CD4-positive, alpha-beta T cell treated with Interleukin-2 at 100 ng/mL for 4 hours (primary cell): ENCODE data around the gene LRRK1.

ENCODE experiments used
- DNase-seq: peaks from one replicate; pipeline ENCODE4 v3.0.0-alpha.2; 2020; ENCODE audit warnings: low spot score

Gene LRRK1

GRCh38 chr15:101097111-101097510 lies 178.0 kb downstream of the LRRK1 start:
- DNase-seq: no peak

GRCh38 chr15:101099183-101099582 lies 180.0 kb downstream of the LRRK1 start:
- no peak for DNase-seq

- no peak for DNase-seq
Measured at GRCh38 chr15:101100118-101100517, 181.0 kb downstream of the LRRK1 start.

- DNase-seq: no peak
Measured at GRCh38 chr15:101100593-101101442, 181.7 kb downstream of the LRRK1 start.

GRCh38 chr15:101101676-101102075 lies 182.5 kb downstream of the LRRK1 start:
- DNase-seq: no peak

GRCh38 chr15:101102746-101103145 lies 183.6 kb downstream of the LRRK1 start:
- no peak for DNase-seq

DNA sequence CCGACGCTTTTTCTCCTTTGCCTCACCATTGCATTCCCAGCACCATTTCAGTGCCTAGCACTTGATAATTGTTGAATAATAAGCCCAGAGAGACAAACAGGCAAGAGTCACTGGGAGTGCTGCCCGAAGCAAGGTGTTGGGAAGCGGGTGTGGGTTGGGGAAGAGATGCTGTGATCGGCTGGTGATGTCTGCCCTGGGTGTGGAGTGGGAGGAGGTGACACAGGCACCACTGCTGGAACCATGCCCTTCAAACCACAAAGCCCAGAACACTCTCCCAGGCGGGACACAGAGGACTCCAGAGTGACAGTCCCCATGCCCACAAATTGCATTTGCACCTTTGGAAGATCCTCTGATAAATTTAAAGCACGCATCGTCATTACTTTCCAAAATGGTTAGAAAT lies 184.4 kb downstream of the LRRK1 start:
- DNase-seq: no peak

DNA sequence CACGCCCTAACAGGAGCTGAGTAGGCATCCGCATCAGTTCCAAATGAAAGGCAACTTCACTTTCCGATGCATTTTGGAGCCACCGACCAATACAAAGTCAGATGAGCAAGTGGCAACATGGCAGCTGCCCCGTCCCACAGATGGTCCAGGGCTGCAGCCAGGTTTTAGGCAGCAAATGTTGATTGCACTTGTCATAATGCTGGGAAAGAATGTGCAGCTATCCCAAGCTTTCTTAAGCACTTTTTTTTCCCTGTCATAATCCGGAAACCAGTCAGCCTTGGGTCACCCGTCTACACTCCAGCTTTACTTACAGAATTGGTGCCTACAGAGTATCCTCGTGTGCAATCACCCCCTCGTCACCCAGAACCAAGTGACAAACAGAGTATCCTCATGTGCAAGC lies 185.0 kb downstream of the LRRK1 start:
- no peak for DNase-seq

- DNase-seq: no peak
Measured at GRCh38 chr15:101105059-101105891, 186.1 kb downstream of the LRRK1 start.

DNA sequence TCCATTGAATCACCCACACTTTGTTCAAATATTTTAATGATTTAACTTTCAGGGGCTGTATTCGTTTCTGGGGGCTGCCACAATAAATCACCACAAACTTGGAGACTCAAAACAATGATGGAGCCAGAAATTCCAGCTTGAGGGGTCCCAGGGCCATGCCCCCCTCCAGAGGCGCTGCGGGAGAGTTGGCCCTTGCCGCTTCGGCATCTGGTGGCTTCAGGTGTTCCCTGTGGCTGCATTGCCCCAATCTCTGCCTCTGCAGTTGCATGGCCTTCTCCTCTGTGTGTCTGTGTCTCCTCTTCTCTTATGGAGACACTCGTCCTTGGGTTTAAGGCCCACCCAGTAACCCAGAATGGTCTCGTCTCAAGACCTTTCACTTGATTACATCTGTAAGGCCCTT lies 187.9 kb downstream of the LRRK1 start:
- DNase-seq: no peak

- no peak for DNase-seq
Measured at GRCh38 chr15:101107625-101108460, 188.7 kb downstream of the LRRK1 start.

GRCh38 chr15:101108461-101108775 lies 189.3 kb downstream of the LRRK1 start:
- no peak for DNase-seq

DNA sequence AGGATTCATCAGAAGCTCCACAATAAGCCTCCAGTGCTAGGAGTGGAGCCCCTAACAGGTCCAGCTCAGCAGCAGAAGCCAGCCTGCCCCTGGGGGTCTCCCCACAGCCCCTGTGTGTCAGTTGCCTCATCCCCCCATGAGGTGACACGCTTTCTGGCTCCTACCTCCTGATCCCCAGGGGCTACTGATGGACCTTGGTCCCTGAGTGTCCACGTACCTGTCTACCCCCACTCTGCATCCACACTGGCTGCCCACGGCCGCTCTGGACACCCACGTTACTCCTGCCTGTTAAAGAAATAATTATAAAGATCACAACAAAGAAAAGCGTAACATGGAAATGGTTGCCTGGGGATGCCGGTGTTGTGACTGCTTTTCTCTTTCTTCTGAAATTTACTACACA lies 189.6 kb downstream of the LRRK1 start:
- DNase-seq: no peak

GRCh38 chr15:101110681-101111569 lies 191.8 kb downstream of the LRRK1 start:
- no peak for DNase-seq

DNA sequence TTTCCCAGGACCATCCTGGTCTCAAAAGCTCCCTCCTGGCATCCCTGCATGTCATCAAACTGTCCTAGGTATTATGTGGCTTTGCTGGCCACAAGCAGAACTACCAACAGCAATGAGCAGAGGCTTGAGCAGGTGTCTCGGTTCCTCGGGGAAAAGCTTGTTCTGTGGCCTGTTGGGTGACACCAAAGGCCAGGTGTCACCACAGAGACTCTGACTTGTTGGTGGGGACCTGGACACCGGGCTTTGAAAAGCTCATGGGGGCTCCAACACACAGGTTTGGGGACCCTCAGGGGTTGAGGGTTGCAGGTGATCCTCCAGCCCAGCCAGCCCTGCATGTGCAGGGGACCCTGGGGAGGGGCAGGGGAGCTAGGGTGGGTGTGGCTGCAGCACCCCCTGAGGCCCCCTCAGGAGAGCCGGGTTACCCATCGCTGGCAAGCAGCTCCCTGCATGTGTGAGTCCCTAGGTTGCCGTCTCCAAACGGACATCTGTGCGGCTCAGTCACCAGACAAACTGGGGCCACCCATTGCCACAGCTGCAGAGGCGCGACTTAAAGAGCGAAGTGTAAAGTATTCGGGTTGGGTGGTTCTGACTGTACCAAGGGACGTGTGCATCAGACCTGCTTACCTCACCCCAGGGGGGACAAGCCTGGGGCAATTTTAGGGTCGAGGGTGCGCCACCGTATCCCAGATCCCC lies 192.6 kb downstream of the LRRK1 start:
- no peak for DNase-seq

DNA sequence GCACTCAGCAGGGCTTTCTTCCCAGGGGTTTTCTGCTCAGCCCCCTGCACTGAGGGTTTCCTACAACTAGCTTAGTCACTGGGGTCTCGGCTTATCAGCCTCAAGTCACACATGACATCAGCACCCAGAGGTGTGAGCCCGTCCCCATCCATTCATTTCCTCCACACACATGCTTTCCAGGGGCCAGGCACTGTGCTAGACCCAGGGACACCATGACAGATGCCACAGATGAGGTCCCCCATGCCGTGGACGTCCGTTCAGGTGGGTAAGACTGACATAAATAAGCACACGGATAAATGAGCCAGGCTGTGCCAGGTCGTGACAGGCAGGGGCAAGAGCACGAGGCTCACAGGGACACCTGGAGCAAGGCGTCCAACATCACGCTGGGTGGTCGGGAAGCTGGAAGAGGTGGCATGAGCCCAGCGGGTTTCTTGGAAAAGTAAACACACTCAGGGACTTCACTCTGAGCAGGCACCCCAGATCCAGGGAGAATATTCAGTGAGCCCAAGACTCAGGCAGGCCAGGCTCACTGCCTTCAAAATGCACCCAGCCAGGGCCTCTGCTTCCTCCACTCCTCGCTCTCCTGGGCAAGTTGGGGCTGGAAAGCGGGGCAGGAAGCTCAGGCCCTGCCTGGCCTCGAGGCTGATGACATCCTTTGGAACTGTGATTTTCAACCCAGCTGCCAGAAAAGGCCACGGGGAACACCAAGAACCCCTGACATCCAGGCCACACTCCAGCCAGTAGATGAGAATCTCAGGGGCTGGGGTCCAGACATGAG lies 193.4 kb downstream of the LRRK1 start:
- no peak for DNase-seq

GRCh38 chr15:101113114-101114005 lies 194.2 kb downstream of the LRRK1 start:
- DNase-seq: no peak

- no peak for DNase-seq
Measured at GRCh38 chr15:101114166-101114565, 195.0 kb downstream of the LRRK1 start.

- DNase-seq: no peak
Measured at GRCh38 chr15:101114610-101115009, 195.5 kb downstream of the LRRK1 start.
